ENCODE measurements around the gene WFDC2. TPM values are rescaled to one million over a fixed set of nuclear protein-coding genes. Genes with fewer than 3 reads are reported as not detected.

Gene WFDC2
- total and polyA plus RNA-seq, 10 of the 15 experiments (the other 5 are each of a cell fraction or from before 2014, with no cell fraction given), result 0.13 TPM; not detected in 9

DNA sequence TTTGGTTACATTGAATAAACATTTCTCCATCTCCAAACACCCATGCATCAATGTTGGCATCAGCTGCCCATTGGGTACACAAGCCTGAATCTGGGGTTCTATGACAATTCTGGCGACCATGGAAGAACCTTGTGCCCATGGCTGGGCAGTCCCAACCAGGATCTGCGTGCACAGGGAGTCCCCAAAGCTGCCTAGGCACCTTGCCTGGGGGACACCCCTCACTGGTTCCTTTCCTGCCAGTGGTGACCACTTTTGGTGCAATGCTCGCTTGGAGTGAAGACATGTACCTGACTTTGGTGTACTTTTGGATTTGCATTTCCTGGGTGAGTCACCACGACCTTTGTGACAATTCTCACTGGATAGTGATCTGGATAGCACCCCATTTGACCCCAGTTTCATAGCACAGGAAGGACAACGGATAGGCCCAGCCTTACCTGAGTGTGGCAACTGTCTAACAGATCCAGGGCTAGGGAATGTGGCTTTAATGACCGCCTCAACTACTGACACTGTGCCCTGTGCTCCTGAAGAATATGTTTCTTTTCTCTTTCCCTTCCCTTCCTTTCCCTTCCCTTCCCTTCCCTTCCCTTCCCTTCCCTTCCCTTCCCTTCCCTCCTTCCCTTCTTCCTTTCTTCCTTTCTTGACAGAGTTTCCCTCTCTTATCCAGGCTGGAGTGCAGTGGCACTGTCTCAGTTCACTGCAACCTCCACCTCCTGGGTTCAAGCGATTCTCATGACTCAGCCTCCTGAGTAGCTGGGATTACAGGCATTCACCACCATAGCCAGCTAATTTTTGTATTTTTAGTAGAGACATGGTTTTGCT, 38.7 kb downstream of the WFDC2 start:
- ChIA-PET RAD21 (ENCODE audit: unreplicated experiment) (no interaction called here), POLR2A (no interaction called here), SMC1A (ENCODE audit: uncharacterized antibody, unreplicated experiment) (no interaction called here), CTCF (no interaction called here)
- FAIRE-seq, result no peak
- Histone ChIP-seq H3K4me3 (no peak overlapping the region), H3K9ac (ENCODE audit: control insufficient read depth, insufficient read depth, low read length) (no peak overlapping the region), H4K20me1 (ENCODE audit: control insufficient read depth, insufficient read depth) (no peaks in the 10 kb centered on the region), H3K9me3 (replicated peaks; ENCODE audit: control insufficient read depth, insufficient read depth, low read length) (no peaks in the 10 kb centered on the region; the same call in 2 of the 3 replicates), H3K36me3 (ENCODE audit: control insufficient read depth in 2 of 2, insufficient read depth in 2 of 2, low read length in 1 of 2) (no peaks in the 10 kb centered on the region), H2AFZ (ENCODE audit: control insufficient read depth, low read depth, low read length) (no peak overlapping the region), H3K27me3 (replicated peaks in 1 of 2; ENCODE audit: control insufficient read depth in 2 of 2, insufficient read depth in 2 of 2, low read length in 1 of 2) (peaks cover 0 to 2% of the 10 kb centered on the region in 2 experiments; a peak in 1 of 4 replicates), H3K4me2 (ENCODE audit: control insufficient read depth, insufficient read depth) (no peak overlapping the region), H3K27ac (ENCODE audit: control insufficient read depth, insufficient read depth) (no peak overlapping the region), H3K4me1 (ENCODE audit: control insufficient read depth, insufficient read depth, low read length) (peaks cover 5% of the 10 kb centered on the region), H3K79me2 (ENCODE audit: control insufficient read depth, insufficient read depth, low read length) (no peaks in the 10 kb centered on the region)
- in situ Hi-C loops (cut with MboI), result no loop called here
- DNase-seq (ENCODE audit: low read depth, low spot score), result no peak
- ATAC-seq, result no peak
- intact Hi-C loops (cut with micrococcal nuclease; ENCODE audit: unreplicated experiment), result no loop called here
- TF ChIP-seq NFIC (IDR thresholded peaks at IDR 0.05; ENCODE audit: low read depth, low read length) (no peak), EED (IDR thresholded peaks at IDR 0.05; ENCODE audit: low read depth) (no peak), FOXM1 (IDR thresholded peaks at IDR 0.05; ENCODE audit: low read depth, low read length) (no peak), STAT3 (IDR thresholded peaks at IDR 0.05; ENCODE audit: low read depth, low read length) (no peak), CBX5 (IDR thresholded peaks at IDR 0.05; ENCODE audit: low read depth) (no peak), PAX5 (IDR thresholded peaks at IDR 0.05; ENCODE audit: borderline replicate concordance, low read depth, low read length) (no peak), NFXL1 (IDR thresholded peaks at IDR 0.05; ENCODE audit: borderline replicate concordance) (no peak), ATF2 (IDR thresholded peaks at IDR 0.05; ENCODE audit: low read length) (no peak), NR2F1 (conservative IDR thresholded peaks at IDR 0.05) (no peak), SREBF1 (IDR thresholded peaks at IDR 0.05; ENCODE audit: low read length) (no peak), CBX3 (IDR thresholded peaks at IDR 0.05; ENCODE audit: borderline replicate concordance, low read depth) (no peak), HCFC1 (IDR thresholded peaks at IDR 0.05; ENCODE audit: low read length) (no peak), ZNF622 (IDR thresholded peaks at IDR 0.05) (no peak)
- TF ChIP-seq, protein P1, sequence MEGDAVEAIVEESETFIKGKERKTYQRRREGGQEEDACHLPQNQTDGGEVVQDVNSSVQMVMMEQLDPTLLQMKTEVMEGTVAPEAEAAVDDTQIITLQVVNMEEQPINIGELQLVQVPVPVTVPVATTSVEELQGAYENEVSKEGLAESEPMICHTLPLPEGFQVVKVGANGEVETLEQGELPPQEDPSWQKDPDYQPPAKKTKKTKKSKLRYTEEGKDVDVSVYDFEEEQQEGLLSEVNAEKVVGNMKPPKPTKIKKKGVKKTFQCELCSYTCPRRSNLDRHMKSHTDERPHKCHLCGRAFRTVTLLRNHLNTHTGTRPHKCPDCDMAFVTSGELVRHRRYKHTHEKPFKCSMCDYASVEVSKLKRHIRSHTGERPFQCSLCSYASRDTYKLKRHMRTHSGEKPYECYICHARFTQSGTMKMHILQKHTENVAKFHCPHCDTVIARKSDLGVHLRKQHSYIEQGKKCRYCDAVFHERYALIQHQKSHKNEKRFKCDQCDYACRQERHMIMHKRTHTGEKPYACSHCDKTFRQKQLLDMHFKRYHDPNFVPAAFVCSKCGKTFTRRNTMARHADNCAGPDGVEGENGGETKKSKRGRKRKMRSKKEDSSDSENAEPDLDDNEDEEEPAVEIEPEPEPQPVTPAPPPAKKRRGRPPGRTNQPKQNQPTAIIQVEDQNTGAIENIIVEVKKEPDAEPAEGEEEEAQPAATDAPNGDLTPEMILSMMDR (IDR thresholded peaks at IDR 0.05 in 2 of 3, conservative IDR thresholded peaks at IDR 0.05 in 1 of 3; ENCODE audit: control insufficient read depth in 2 of 3, extremely low read depth in 1 of 3, insufficient read depth in 1 of 3, low read depth in 3 of 3, low read length in 3 of 3), result no peak
- TF ChIP-seq, protein P2, sequence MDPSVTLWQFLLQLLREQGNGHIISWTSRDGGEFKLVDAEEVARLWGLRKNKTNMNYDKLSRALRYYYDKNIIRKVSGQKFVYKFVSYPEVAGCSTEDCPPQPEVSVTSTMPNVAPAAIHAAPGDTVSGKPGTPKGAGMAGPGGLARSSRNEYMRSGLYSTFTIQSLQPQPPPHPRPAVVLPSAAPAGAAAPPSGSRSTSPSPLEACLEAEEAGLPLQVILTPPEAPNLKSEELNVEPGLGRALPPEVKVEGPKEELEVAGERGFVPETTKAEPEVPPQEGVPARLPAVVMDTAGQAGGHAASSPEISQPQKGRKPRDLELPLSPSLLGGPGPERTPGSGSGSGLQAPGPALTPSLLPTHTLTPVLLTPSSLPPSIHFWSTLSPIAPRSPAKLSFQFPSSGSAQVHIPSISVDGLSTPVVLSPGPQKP (IDR thresholded peaks at IDR 0.05; ENCODE audit: low read depth, low read length), result no peak
- TF ChIP-seq, protein P3, sequence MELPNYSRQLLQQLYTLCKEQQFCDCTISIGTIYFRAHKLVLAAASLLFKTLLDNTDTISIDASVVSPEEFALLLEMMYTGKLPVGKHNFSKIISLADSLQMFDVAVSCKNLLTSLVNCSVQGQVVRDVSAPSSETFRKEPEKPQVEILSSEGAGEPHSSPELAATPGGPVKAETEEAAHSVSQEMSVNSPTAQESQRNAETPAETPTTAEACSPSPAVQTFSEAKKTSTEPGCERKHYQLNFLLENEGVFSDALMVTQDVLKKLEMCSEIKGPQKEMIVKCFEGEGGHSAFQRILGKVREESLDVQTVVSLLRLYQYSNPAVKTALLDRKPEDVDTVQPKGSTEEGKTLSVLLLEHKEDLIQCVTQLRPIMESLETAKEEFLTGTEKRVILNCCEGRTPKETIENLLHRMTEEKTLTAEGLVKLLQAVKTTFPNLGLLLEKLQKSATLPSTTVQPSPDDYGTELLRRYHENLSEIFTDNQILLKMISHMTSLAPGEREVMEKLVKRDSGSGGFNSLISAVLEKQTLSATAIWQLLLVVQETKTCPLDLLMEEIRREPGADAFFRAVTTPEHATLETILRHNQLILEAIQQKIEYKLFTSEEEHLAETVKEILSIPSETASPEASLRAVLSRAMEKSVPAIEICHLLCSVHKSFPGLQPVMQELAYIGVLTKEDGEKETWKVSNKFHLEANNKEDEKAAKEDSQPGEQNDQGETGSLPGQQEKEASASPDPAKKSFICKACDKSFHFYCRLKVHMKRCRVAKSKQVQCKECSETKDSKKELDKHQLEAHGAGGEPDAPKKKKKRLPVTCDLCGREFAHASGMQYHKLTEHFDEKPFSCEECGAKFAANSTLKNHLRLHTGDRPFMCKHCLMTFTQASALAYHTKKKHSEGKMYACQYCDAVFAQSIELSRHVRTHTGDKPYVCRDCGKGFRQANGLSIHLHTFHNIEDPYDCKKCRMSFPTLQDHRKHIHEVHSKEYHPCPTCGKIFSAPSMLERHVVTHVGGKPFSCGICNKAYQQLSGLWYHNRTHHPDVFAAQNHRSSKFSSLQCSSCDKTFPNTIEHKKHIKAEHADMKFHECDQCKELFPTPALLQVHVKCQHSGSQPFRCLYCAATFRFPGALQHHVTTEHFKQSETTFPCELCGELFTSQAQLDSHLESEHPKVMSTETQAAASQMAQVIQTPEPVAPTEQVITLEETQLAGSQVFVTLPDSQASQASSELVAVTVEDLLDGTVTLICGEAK (IDR thresholded peaks at IDR 0.05; ENCODE audit: borderline replicate concordance), result no peak
- no TSS peak for BruUV-seq (replicated peaks)
- 13% methylated on average over 7 of the region's 7 CpGs for WGBS (ENCODE audit: insufficient coverage, insufficient replicate concordance, low lambda C conversion rate, missing lambda C conversion rate)
